EL (cell line): ENCODE data around the gene LELP1.

Source experiments
- DNase-seq: peaks from one replicate; pipeline ENCODE4 v3.0.0-alpha.2; 2016

Gene LELP1

GRCh38 chr1:153229076-153229829, 26.0 kb downstream of the LELP1 start:
- peak; percentile 13 for DNase-seq

- no peak for DNase-seq
Observed at GRCh38 chr1:153231363-153231762, 28.1 kb downstream of the LELP1 start.

GRCh38 chr1:153231785-153232184, 28.6 kb downstream of the LELP1 start:
- DNase-seq: no peak

GRCh38 chr1:153232553-153232952, 29.3 kb downstream of the LELP1 start:
- no peak for DNase-seq

- no peak for DNase-seq
Observed at GRCh38 chr1:153233448-153233847, 30.2 kb downstream of the LELP1 start.

GRCh38 chr1:153238527-153238926, 35.3 kb downstream of the LELP1 start:
- DNase-seq: no peak

GRCh38 chr1:153242160-153242559, 38.9 kb downstream of the LELP1 start:
- DNase-seq: no peak

GRCh38 chr1:153245466-153245865, 42.2 kb downstream of the LELP1 start:
- no peak for DNase-seq

- DNase-seq: no peak
Observed at GRCh38 chr1:153246018-153246417, 42.8 kb downstream of the LELP1 start.

GRCh38 chr1:153246825-153247224, 43.6 kb downstream of the LELP1 start:
- DNase-seq: no peak

GRCh38 chr1:153248176-153248879, 45.1 kb downstream of the LELP1 start:
- no peak for DNase-seq

- DNase-seq: no peak
Observed at GRCh38 chr1:153250166-153250565, 46.9 kb downstream of the LELP1 start.

GRCh38 chr1:153251087-153251486, 47.9 kb downstream of the LELP1 start:
- DNase-seq: no peak

GRCh38 chr1:153251562-153251961, 48.3 kb downstream of the LELP1 start:
- DNase-seq: no peak

- DNase-seq: no peak
Observed at GRCh38 chr1:153251988-153252387, 48.8 kb downstream of the LELP1 start.

GRCh38 chr1:153253076-153253475, 49.8 kb downstream of the LELP1 start:
- DNase-seq: no peak

- no peak for DNase-seq
Observed at GRCh38 chr1:153253693-153254092, 50.5 kb downstream of the LELP1 start.
